H1 (cell line): Measurements from ENCODE around the gene NCCRP1. TPM values are rescaled to one million over a fixed set of nuclear protein-coding genes. Genes with fewer than 3 reads are reported as not detected.

Experiments
- BCL11A ChIP-seq, 2 experiments: IDR thresholded peaks; one replicate each; pipeline ENCODE4 v1.6.1; 2011; ENCODE audit warnings: low read depth in 2 of 2, low read length in 2 of 2, mild to moderate bottlenecking in 2 of 2
- CREB1 ChIP-seq: IDR thresholded peaks from 2 replicates; pipeline ENCODE4 v1.6.1; 2012; ENCODE audit warnings: inconsistent platforms
- CTCF ChIP-seq, 3 experiments: IDR thresholded peaks; 1 replicate in 2 of 3; 2 replicates in 1 of 3; pipeline versions ENCODE4 v1.5.1 to v1.6.1; 2011; ENCODE audit warnings: low read length in 3 of 3, mild to moderate bottlenecking in 3 of 3, inconsistent platforms in 2 of 3, low read depth in 1 of 3, moderate library complexity in 1 of 3; ENCODE audit not compliant: insufficient read depth in 1 of 3; ENCODE audit errors: control extremely low read depth in 1 of 3
- E2F6 ChIP-seq: IDR thresholded peaks from 2 replicates; pipeline ENCODE4 v1.6.1; 2012; ENCODE audit warnings: inconsistent platforms
- EZH2 ChIP-seq: fragments of 200-600 bp; sonication (generic); IDR thresholded peaks from 2 replicates; pipeline ENCODE4 v1.7.1; 2012; ENCODE audit warnings: low read depth, mild to moderate bottlenecking, moderate library complexity, low read length, inconsistent platforms; ENCODE audit not compliant: severe bottlenecking
- KDM5A ChIP-seq: fragments of 200-600 bp; IDR thresholded peaks from 2 replicates; pipeline ENCODE4 v1.7.1; 2012; ENCODE audit warnings: mild to moderate bottlenecking, low read length, inconsistent platforms, mixed read lengths
- POLR2AphosphoS5 ChIP-seq: IDR thresholded peaks from 2 replicates; pipeline ENCODE4 v1.6.1; 2011; ENCODE audit warnings: low read depth, low read length
- SIX5 ChIP-seq: IDR thresholded peaks from 2 replicates; pipeline ENCODE4 v1.6.1; 2011; ENCODE audit warnings: mild to moderate bottlenecking, low read depth, low read length
- SP1 ChIP-seq: IDR thresholded peaks from 2 replicates; pipeline ENCODE4 v1.6.1; 2011; ENCODE audit warnings: low read depth, low read length
- SRF ChIP-seq: IDR thresholded peaks from 2 replicates; pipeline ENCODE4 v1.6.1; 2011; ENCODE audit warnings: mild to moderate bottlenecking, low read depth, low read length, moderate library complexity
- ZNF274 ChIP-seq: IDR thresholded peaks from 2 replicates; pipeline ENCODE4 v1.7.0; 2012; ENCODE audit warnings: low read length, borderline replicate concordance; ENCODE audit errors: extremely low read depth
- polyA plus RNA-seq, 7 experiments: library from polyadenylated mRNA; depleted of rRNA in 3 of 7; stranded (reverse) in 5 of 7; unstranded in 2 of 7; fragments of >200 nt in 5 of 7; fragments of 200-250 nt in 2 of 7; gene quantifications; 1 replicate in 5 of 7; 2 replicates in 1 of 7; 4 replicates in 1 of 7; pipeline versions ENCODE4 v1.2.1 to v1.2.3, GENCODE V29; 2011 to 2013; ENCODE audit warnings: missing spikeins in 2 of 7, mixed read lengths in 2 of 7
- total RNA-seq: library from RNA; stranded (reverse); fragmentation: NEBNext Ultra II Directional; extraction: Animal tissue kit (Norgen Biotek cat#: 25700); gene quantifications from 2 replicates; pipeline ENCODE4 v1.2.1, GENCODE V29; 2021
- TF ChIP-seq, protein P1 (sequence below): IDR thresholded peaks from 2 replicates; pipeline ENCODE4 v1.6.1; 2011; ENCODE audit warnings: low read length, improper control_type of control experiment

NCCRP1 gene
- total and polyA plus RNA-seq, 2 of the 8 experiments (the other 6 are each of a cell fraction or from before 2014, with no cell fraction given): 2.8 to 7.9 TPM

DNA sequence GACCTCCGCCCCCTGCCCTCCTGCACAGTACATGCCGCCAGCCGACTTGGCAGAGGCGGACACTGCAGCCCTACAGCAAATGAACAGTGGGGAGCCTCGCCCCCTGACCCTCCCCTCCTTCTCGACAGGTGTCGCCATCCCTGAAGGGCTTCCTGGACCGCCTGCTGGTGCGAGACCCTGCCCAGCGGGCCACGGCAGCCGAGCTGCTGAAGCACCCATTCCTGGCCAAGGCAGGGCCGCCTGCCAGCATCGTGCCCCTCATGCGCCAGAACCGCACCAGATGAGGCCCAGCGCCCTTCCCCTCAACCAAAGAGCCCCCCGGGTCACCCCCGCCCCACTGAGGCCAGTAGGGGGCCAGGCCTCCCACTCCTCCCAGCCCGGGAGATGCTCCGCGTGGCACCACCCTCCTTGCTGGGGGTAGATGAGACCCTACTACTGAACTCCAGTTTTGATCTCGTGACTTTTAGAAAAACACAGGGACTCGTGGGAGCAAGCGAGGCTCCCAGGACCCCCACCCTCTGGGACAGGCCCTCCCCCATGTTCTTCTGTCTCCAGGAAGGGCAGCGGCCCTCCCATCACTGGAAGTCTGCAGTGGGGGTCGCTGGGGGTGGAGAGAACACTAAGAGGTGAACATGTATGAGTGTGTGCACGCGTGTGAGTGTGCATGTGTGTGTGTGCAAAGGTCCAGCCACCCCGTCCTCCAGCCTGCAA is 18.3 kb upstream of the NCCRP1 start (continued):
- TF ChIP-seq CTCF (IDR thresholded peaks at IDR 0.05; ENCODE audit: control extremely low read depth in 1 of 3, insufficient read depth in 1 of 3, low read depth in 1 of 3, low read length in 3 of 3) (no peak), SRF (no peak), EZH2 (no peak), POLR2AphosphoS5 (no peak), ZNF274 (no peak), SP1 (no peak), E2F6 (no peak), SIX5 (no peak), CREB1 (no peak), KDM5A (no peak), BCL11A (IDR thresholded peaks at IDR 0.05; ENCODE audit: low read depth in 2 of 2, low read length in 2 of 2) (no peak)
- TF ChIP-seq, protein P1, sequence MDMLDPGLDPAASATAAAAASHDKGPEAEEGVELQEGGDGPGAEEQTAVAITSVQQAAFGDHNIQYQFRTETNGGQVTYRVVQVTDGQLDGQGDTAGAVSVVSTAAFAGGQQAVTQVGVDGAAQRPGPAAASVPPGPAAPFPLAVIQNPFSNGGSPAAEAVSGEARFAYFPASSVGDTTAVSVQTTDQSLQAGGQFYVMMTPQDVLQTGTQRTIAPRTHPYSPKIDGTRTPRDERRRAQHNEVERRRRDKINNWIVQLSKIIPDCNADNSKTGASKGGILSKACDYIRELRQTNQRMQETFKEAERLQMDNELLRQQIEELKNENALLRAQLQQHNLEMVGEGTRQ: no peak
